ENCODE results near the gene PYGL. TPM values are rescaled to one million over a fixed set of nuclear protein-coding genes. Genes with fewer than 3 reads are reported as not detected.

Gene PYGL
- total and polyA plus RNA-seq, 12 donors, result 2.9 to 18.6 (median 5.4) TPM

- intact Hi-C loops (cut with DNase I), result no loop called here
- ATAC-seq, result no peak
- no peak for DNase-seq
- H3K36me3 ChIP-seq, result peaks cover 0 to 5% (median 0%) of the 10 kb centered on the region in 9 donors
- H3K9me3 ChIP-seq, result no peaks in the 10 kb centered on the region
- no peak overlapping the region for H3K4me3 ChIP-seq
- H3K27me3 ChIP-seq, result peaks cover 0 to 11% (median 0%) of the 10 kb centered on the region in 7 donors
- H3K27ac ChIP-seq, result no peak overlapping the region
- no peak for TF ChIP-seq CTCF (IDR thresholded peaks at IDR 0.05)
- no peaks in the 10 kb centered on the region for H3K4me1 ChIP-seq
Measured at GRCh38 chr14:50887476-50887875, 56.8 kb downstream of the PYGL start.

DNA sequence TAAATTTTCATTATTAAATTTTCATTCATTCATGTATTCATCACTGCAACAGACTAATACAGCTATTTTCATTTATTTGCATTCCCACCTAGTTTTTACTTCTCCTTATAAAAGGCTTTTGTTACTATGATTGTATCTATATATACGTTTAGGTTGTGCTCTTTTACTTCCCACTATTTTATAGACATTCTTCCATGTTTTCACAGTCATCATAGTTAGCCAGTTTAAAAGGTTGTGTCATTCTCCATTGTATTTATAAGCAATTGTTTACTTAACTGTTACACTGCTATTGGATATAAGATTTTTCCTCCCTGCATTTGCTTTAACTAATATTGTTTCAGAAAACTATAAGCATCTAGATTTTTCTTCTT lies 60.5 kb downstream of the PYGL start:
- H3K9me3 ChIP-seq, result no peaks in the 10 kb centered on the region
- ATAC-seq (no peak), DNase-seq (no peak)
- no peaks in the 10 kb centered on the region for H3K4me1 ChIP-seq
- WGBS, 2 donors, result 76 to 87% methylated on average over 1 of the region's 1 CpG
- peaks cover 0 to 11% (median 0%) of the 10 kb centered on the region in 7 donors for H3K27me3 ChIP-seq
- no peak for TF ChIP-seq CTCF (IDR thresholded peaks at IDR 0.05)
- no peak overlapping the region for H3K4me3 ChIP-seq
- no peak overlapping the region for H3K27ac ChIP-seq
- intact Hi-C loops (cut with DNase I), result no loop called here
- peaks cover 0 to 5% (median 0%) of the 10 kb centered on the region in 9 donors for H3K36me3 ChIP-seq

GRCh38 chr14:50882932-50883826 lies 61.1 kb downstream of the PYGL start:
- no peaks in the 10 kb centered on the region for H3K4me1 ChIP-seq
- H3K36me3 ChIP-seq, result peaks cover 0 to 5% (median 0%) of the 10 kb centered on the region in 9 donors
- H3K27me3 ChIP-seq, result peaks cover 0 to 11% (median 0%) of the 10 kb centered on the region in 7 donors
- no peak overlapping the region for H3K4me3 ChIP-seq
- DNase-seq (no peak), ATAC-seq (no peak)
- 76 to 86% methylated on average over 8 of the region's 8 CpGs for WGBS, 2 donors
- intact Hi-C loops (cut with DNase I), result no loop called here
- H3K27ac ChIP-seq, result no peak overlapping the region
- H3K9me3 ChIP-seq, result no peaks in the 10 kb centered on the region
- TF ChIP-seq CTCF (IDR thresholded peaks at IDR 0.05), result no peak

DNA sequence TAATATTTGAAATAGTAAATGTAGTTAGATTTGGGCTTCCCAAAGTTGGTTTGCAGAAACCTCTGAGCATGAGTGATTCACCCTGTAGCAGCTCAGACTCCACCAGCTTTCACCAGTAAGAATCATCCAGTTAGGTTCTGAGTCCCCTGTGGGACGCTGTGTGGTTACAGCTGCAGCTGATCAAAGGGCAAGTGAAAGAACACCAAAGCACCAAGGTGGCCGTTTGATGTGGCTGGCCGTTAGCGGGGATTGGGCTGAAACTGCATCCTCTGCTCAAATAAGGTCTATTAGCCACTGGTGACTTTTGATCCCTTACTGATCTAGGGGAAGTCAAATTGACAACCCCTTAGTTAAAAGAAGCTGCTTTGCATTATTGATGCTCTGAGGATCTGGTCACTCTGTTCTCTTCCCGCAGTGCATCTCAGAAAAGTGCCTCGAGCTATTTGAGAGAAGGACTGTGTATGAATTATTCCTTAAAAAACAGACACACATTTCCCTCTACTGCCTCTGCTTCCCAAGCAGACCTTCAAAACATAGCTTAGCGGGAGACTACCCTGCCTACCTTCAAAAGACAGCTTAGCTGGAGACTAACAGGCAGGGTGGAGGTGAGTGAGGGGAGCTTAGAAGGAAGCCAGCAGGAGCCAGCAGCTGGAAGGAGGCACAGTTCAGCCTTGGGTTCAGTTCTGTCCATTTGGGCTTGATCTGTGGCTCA lies 68.8 kb downstream of the PYGL start:
- Histone ChIP-seq H3K4me1 (peaks cover 0 to 17% (median 0%) of the 10 kb centered on the region in 9 donors), H3K27me3 (peaks cover 9 to 45% (median 28%) of the 10 kb centered on the region in 7 donors), H3K4me3 (no peak overlapping the region), H3K36me3 (no peaks in the 10 kb centered on the region), H3K9me3 (no peaks in the 10 kb centered on the region), H3K27ac (no peak overlapping the region)
- DNase-seq (no peak), ATAC-seq (no peak)
- no peak for TF ChIP-seq CTCF (IDR thresholded peaks at IDR 0.05)
- intact Hi-C loops (cut with DNase I), result no loop called here
- WGBS, 2 donors, result 57 to 63% methylated on average over 7 of the region's 7 CpGs

Data from heart right ventricle (tissue), 16 donors.